B cell (primary cell): Measurements from ENCODE around the gene AREL1. TPM values are rescaled to one million over a fixed set of nuclear protein-coding genes. Genes with fewer than 3 reads are reported as not detected.

ENCODE experiments used
- ATAC-seq: fragments of 200-7000 bp; cut with Tn5 transposase; one replicate; pipeline ENCODE4 v1.10.0; 2021; ENCODE audit warnings: low read depth, mild to moderate bottlenecking, moderate number of reproducible peaks, moderate library complexity
- CTCF ChIA-PET: fragments of 350-600 bp; sonication (Branson Sonifier 250); formaldehyde crosslinking; loops from one replicate; lab custom pipeline; 2021; ENCODE audit warnings: antibody characterized with exemption, inconsistent platforms; lab: Charles Lee
- POLR2A ChIA-PET: fragments of 350-600 bp; sonication (Branson Sonifier 250); formaldehyde crosslinking; loops from one replicate; lab custom pipeline; 2021; ENCODE audit warnings: antibody characterized with exemption; lab: Charles Lee
- DNase-seq: peaks from one replicate; pipeline ENCODE4 v3.0.0; 2013
- H2AFZ ChIP-seq: 2 replicates; pipeline ENCODE4 v1.6.1; 2012; ENCODE audit warnings: mild to moderate bottlenecking, low read depth, low read length; ENCODE audit not compliant: insufficient read depth, poor library complexity, severe bottlenecking
- H3K27ac ChIP-seq, 2 donors: 1 replicate in 1 of 2; 2 replicates in 1 of 2; pipeline ENCODE4 v1.5.1; 2012 to 2013; ENCODE audit warnings: low read length in 2 of 2, mild to moderate bottlenecking in 2 of 2, moderate library complexity in 1 of 2
- H3K27me3 ChIP-seq, 4 experiments: fragments of 200-600 bp in 1 of 4; sonication (generic) in 1 of 4; replicated peaks in 1 of 4; 1 replicate in 2 of 4; 2 replicates in 2 of 4; pipeline versions ENCODE4 v1.6.1 to v1.7.0; 2013 to 2016; ENCODE audit warnings: low read length in 3 of 4, mild to moderate bottlenecking in 2 of 4, mixed read lengths in 1 of 4, moderate library complexity in 1 of 4; ENCODE audit not compliant: insufficient read depth in 4 of 4, control insufficient read depth in 3 of 4; ENCODE audit errors: control extremely low read depth in 1 of 4
- H3K36me3 ChIP-seq, 2 experiments: replicated peaks in 1 of 2; 1 replicate in 1 of 2; 2 replicates in 1 of 2; pipeline versions ENCODE4 v1.6.1 to v1.7.1; 2013; ENCODE audit warnings: low read length in 1 of 2; ENCODE audit not compliant: insufficient read depth in 2 of 2, control insufficient read depth in 1 of 2; ENCODE audit errors: control extremely low read depth in 1 of 2, extremely low read depth in 1 of 2
- H3K4me1 ChIP-seq, 2 donors: fragments of 200-600 bp in 1 of 2; sonication (generic) in 1 of 2; 1 replicate in 1 of 2; 2 replicates in 1 of 2; pipeline versions ENCODE4 v1.5.1 to v1.6.1; 2013 to 2017; ENCODE audit warnings: low read length in 2 of 2; ENCODE audit not compliant: control insufficient read depth in 2 of 2, insufficient read depth in 2 of 2
- H3K4me2 ChIP-seq: replicated peaks from 2 replicates; pipeline ENCODE3; 2012; ENCODE audit warnings: mild to moderate bottlenecking, low read depth, low read length; ENCODE audit not compliant: poor library complexity, severe bottlenecking
- H3K4me3 ChIP-seq, 5 experiments: fragments of 200-600 bp in 1 of 5; sonication (generic) in 1 of 5; 1 replicate in 3 of 5; 2 replicates in 2 of 5; pipeline versions ENCODE4 v1.5.1 to v1.7.0; 2011 to 2016; ENCODE audit warnings: low read length in 4 of 5, mild to moderate bottlenecking in 4 of 5, low read depth in 2 of 5, control low read depth in 1 of 5, moderate library complexity in 1 of 5; ENCODE audit not compliant: insufficient read depth in 1 of 5; ENCODE audit errors: control extremely low read depth in 1 of 5, extremely low read depth in 1 of 5
- H3K79me2 ChIP-seq: fragments of 200-600 bp; sonication (generic); one replicate; pipeline ENCODE4 v1.6.0; 2016; ENCODE audit warnings: low read length; ENCODE audit not compliant: control insufficient read depth, insufficient read depth
- H3K9ac ChIP-seq: fragments of 200-600 bp; sonication (generic); 2 replicates; pipeline ENCODE4 v1.6.1; 2017; ENCODE audit warnings: mild to moderate bottlenecking, low read length, moderate library complexity
- H3K9me3 ChIP-seq, 3 donors: one replicate each; pipeline versions ENCODE4 v1.6.1 to v1.7.1; 2013; ENCODE audit warnings: low read length in 2 of 3; ENCODE audit not compliant: control insufficient read depth in 2 of 3, insufficient read depth in 1 of 3; ENCODE audit errors: control extremely low read depth in 1 of 3
- H4K20me1 ChIP-seq: 2 replicates; pipeline ENCODE4 v1.6.0; 2012; ENCODE audit warnings: mild to moderate bottlenecking, low read length; ENCODE audit not compliant: insufficient read depth, control insufficient read depth, poor library complexity, severe bottlenecking
- H3K27ac Mint-ChIP-seq: one replicate; pipeline ENCODE4 v1.8.0; 2021; ENCODE audit warnings: mixed read lengths
- H3K27me3 Mint-ChIP-seq: one replicate; pipeline ENCODE4 v1.8.0; 2021; ENCODE audit warnings: mixed read lengths
- H3K4me1 Mint-ChIP-seq: one replicate; pipeline ENCODE4 v1.8.0; 2021; ENCODE audit warnings: mixed read lengths
- H3K4me3 Mint-ChIP-seq: one replicate; pipeline ENCODE4 v1.8.0; 2021; ENCODE audit warnings: mixed read lengths
- H3K9me3 Mint-ChIP-seq: one replicate; pipeline ENCODE4 v1.8.0; 2022; ENCODE audit warnings: mixed read lengths; ENCODE audit not compliant: insufficient read depth
- CTCF ChIP-seq: fragments of 200-600 bp; IDR thresholded peaks from one replicate; pipeline ENCODE4 v1.8.0; 2022; ENCODE audit warnings: antibody characterized with exemption, mild to moderate bottlenecking
- EZH2 ChIP-seq: IDR thresholded peaks from 2 replicates; pipeline ENCODE4 v1.6.1; 2012; ENCODE audit warnings: borderline replicate concordance, low read depth, mild to moderate bottlenecking, moderate library complexity, low read length; ENCODE audit not compliant: insufficient read depth, poor library complexity, severe bottlenecking
- WGBS: methylation state at CpG from one replicate; pipeline ENCODE4 v1.1.5; 2013; ENCODE audit warnings: missing lambda C conversion rate; ENCODE audit not compliant: insufficient coverage; 5-methylcytosine and 5-hydroxymethylcytosine counted together
- intact Hi-C: fragments of 100-400 bp; cut with micrococcal nuclease; formaldehyde crosslinking; loops from one replicate; pipeline ENCODE4 v1.10.0; 2022
- polyA plus RNA-seq: library from polyadenylated mRNA; depleted of rRNA; stranded (reverse); fragments of >200 nt; gene quantifications from 2 replicates; pipeline ENCODE4 v1.2.3, GENCODE V29; 2012
- total RNA-seq, 2 donors: library from RNA; stranded (reverse); fragments of 120-200 nt in 1 of 2; gene quantifications; 1 replicate in 1 of 2; 2 replicates in 1 of 2; pipeline versions ENCODE4 v1.2.3 to v1.2.4, GENCODE V29; 2013 to 2022

The AREL1 gene
- total and polyA plus RNA-seq, 2 donors (not counting 1 experiment from before 2014, with no cell fraction given) = 19.2 to 39.4 TPM

GRCh38 chr14:74720526-74720925 is 7.6 kb upstream of the AREL1 start:
- Histone ChIP-seq H3K27ac (no peak overlapping the region), H3K27me3 (no peaks in the 10 kb centered on the region), H3K4me2 (no peak overlapping the region), H3K4me1 (no peaks in the 10 kb centered on the region), H4K20me1 (no peaks in the 10 kb centered on the region), H3K9me3 (no peaks in the 10 kb centered on the region), H3K79me2 (peaks cover 10% of the 10 kb centered on the region), H3K36me3 (peaks cover 10 to 44% of the 10 kb centered on the region in 2 experiments), H3K4me3 (no peak overlapping the region), H2AFZ (no peak overlapping the region), H3K9ac (no peak overlapping the region)
- intact Hi-C loops = no loop called here
- no peaks in the 10 kb centered on the region for H3K4me1 Mint-ChIP-seq
- ATAC-seq (no peak), DNase-seq (no peak)
- no peak overlapping the region for H3K27ac Mint-ChIP-seq
- ChIA-PET POLR2A (no interaction called here), CTCF (no interaction called here)
- TF ChIP-seq CTCF (no peak), EZH2 (no peak)
- no peak overlapping the region for H3K4me3 Mint-ChIP-seq
- H3K27me3 Mint-ChIP-seq = no peaks in the 10 kb centered on the region
- H3K9me3 Mint-ChIP-seq = no peaks in the 10 kb centered on the region

- Mint-ChIP-seq H3K4me3 (peak overlapping the region; percentile 88), H3K9me3 (no peaks in the 10 kb centered on the region), H3K4me1 (peaks cover 38% of the 10 kb centered on the region), H3K27ac (peak overlapping the region; percentile 85), H3K27me3 (no peaks in the 10 kb centered on the region)
- H3K27me3 ChIP-seq = no peaks in the 10 kb centered on the region
- peak overlapping the region; percentile 86 for H3K4me2 ChIP-seq
- POLR2A ChIA-PET = interaction anchor here (1.4 kb wide), 1 partner anchor 50 kb away, joined by 3 read pairs; the partner anchor contains the start of gene YLPM1
- H3K27ac ChIP-seq = peak overlapping the region; percentile 83 to 90
- H4K20me1 ChIP-seq = no peaks in the 10 kb centered on the region
- ATAC-seq (no peak), DNase-seq (no peak)
- peaks cover 18 to 20% of the 10 kb centered on the region in 2 donors for H3K4me1 ChIP-seq
- H3K9ac ChIP-seq = peak overlapping the region; percentile 86
- intact Hi-C loops = loop anchor here (1.0 to 5.0 kb wide), 6 partner anchors 50 to 695 kb away; partner anchors contain the start of genes ABCD4, BBOF1, EIF2B2 and ENTPD5
- no peaks in the 10 kb centered on the region for H3K9me3 ChIP-seq
- 4% methylated on average over 3 of the region's 6 CpGs for WGBS
- H3K4me3 ChIP-seq = peak overlapping the region; percentile 64 to 97 (median 87)
- CTCF ChIA-PET = no interaction called here
- TF ChIP-seq EZH2 = no peak
- TF ChIP-seq CTCF = no peak
- peak overlapping the region; percentile 82 for H2AFZ ChIP-seq
- H3K36me3 ChIP-seq = peaks cover 4 to 27% of the 10 kb centered on the region in 2 experiments
- H3K79me2 ChIP-seq = peaks cover 60% of the 10 kb centered on the region
Measured at GRCh38 chr14:74713395-74713735, 485 bp upstream of the AREL1 start.
